ENCODE results near the gene LMF1.

DNA sequence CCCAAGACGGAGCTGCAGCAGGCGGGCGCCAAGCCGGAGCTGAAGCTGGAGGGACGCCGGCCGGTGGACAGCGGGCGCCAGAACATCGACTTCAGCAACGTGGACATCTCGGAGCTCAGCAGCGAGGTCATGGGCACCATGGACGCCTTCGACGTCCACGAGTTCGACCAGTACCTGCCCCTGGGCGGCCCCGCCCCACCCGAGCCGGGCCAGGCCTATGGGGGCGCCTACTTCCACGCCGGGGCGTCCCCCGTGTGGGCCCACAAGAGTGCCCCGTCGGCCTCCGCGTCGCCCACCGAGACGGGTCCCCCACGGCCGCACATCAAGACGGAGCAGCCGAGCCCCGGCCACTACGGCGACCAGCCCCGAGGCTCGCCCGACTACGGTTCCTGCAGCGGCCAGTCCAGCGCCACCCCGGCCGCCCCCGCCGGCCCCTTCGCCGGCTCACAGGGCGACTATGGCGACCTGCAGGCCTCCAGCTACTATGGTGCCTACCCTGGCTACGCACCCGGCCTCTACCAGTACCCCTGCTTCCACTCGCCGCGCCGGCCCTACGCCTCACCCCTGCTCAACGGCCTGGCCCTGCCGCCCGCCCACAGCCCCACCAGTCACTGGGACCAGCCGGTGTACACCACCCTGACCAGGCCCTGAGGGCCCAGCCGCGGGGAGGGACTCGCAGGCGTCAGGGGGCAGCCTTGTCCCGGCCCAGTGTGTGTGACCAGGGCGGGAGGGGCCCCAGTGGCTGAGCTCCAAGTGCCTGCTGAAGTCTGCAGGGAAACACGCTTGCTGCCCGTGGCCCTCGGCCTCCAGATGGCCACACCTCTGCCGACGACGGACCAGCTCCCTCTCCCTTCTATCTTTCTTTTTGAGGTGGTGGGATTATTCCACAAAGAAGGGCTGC lies 14.2 kb upstream of the LMF1 start:
- TF ChIP-seq POLR2AphosphoS5 (IDR thresholded peaks at IDR 0.05; ENCODE audit: low read depth, low read length) (no peak), MAX (IDR thresholded peaks at IDR 0.05) (no peak), CTCF (IDR thresholded peaks at IDR 0.05; ENCODE audit: control extremely low read depth in 1 of 3, insufficient read depth in 1 of 3, low read depth in 1 of 3, low read length in 3 of 3) (no peak), CREB1 (IDR thresholded peaks at IDR 0.05) (no peak), YY1 (IDR thresholded peaks at IDR 0.05; ENCODE audit: low read depth, low read length) (no peak), TBP (IDR thresholded peaks at IDR 0.05; ENCODE audit: low read depth, low read length) (no peak), TCF12 (IDR thresholded peaks at IDR 0.05; ENCODE audit: low read depth, low read length) (no peak), USF2 (IDR thresholded peaks at IDR 0.05; ENCODE audit: low read length) (no peak), POLR2A (IDR thresholded peaks at IDR 0.05; ENCODE audit: control extremely low read depth in 1 of 2, low read depth in 2 of 2, low read length in 2 of 2) (no peak), EP300 (IDR thresholded peaks at IDR 0.05; ENCODE audit: borderline replicate concordance in 1 of 2, low read depth in 2 of 2, low read length in 2 of 2) (no peak), EZH2 (IDR thresholded peaks at IDR 0.05; ENCODE audit: low read depth, low read length, severe bottlenecking) (no peak), HDAC6 (IDR thresholded peaks at IDR 0.05; ENCODE audit: low read depth, low read length) (no peak), CHD1 (IDR thresholded peaks at IDR 0.05; ENCODE audit: low read depth, low read length) (no peak), TAF1 (IDR thresholded peaks at IDR 0.05; ENCODE audit: low read depth, low read length) (no peak)

All from H1 (cell line).